GM12864 (cell line): ENCODE data around the gene RASSF3.

Experiments
- DNase-seq: peaks from one replicate; pipeline ENCODE4 v3.0.0-alpha.2; 2011; ENCODE audit warnings: low read depth
- H3K4me3 ChIP-seq: 2 replicates; pipeline ENCODE4 v1.5.1; 2011; ENCODE audit warnings: mild to moderate bottlenecking, low read depth, low read length, control low read depth
- TF ChIP-seq, protein P1 (sequence below): IDR thresholded peaks from 2 replicates; pipeline ENCODE4 v1.5.1; 2011; ENCODE audit warnings: low read depth, mild to moderate bottlenecking, moderate library complexity, low read length, control low read depth, inconsistent platforms; ENCODE audit errors: missing control alignments

RASSF3 gene

DNA sequence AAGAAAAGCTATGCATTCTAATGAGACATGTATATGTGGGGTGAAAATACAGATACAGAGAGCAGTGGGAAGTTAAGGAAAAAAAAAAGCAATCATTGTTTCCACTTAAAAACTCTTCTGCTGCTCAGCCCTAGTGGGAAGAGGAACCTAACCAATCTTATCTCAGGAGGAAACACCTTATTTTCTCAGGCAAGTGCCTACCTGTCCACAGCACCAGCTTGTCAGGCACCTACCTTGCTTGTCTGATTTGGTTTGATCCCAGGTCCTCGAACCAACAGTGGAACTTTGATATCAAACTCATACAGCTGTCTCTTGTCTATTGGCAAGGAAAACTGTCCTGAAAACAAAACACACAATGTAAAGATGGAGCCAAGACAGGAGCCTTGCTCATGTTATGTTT lies 126.5 kb downstream of the RASSF3 start:
- TF ChIP-seq, protein P1, sequence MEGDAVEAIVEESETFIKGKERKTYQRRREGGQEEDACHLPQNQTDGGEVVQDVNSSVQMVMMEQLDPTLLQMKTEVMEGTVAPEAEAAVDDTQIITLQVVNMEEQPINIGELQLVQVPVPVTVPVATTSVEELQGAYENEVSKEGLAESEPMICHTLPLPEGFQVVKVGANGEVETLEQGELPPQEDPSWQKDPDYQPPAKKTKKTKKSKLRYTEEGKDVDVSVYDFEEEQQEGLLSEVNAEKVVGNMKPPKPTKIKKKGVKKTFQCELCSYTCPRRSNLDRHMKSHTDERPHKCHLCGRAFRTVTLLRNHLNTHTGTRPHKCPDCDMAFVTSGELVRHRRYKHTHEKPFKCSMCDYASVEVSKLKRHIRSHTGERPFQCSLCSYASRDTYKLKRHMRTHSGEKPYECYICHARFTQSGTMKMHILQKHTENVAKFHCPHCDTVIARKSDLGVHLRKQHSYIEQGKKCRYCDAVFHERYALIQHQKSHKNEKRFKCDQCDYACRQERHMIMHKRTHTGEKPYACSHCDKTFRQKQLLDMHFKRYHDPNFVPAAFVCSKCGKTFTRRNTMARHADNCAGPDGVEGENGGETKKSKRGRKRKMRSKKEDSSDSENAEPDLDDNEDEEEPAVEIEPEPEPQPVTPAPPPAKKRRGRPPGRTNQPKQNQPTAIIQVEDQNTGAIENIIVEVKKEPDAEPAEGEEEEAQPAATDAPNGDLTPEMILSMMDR = no peak
- no peak for DNase-seq
- H3K4me3 ChIP-seq = no peak overlapping the region

DNA sequence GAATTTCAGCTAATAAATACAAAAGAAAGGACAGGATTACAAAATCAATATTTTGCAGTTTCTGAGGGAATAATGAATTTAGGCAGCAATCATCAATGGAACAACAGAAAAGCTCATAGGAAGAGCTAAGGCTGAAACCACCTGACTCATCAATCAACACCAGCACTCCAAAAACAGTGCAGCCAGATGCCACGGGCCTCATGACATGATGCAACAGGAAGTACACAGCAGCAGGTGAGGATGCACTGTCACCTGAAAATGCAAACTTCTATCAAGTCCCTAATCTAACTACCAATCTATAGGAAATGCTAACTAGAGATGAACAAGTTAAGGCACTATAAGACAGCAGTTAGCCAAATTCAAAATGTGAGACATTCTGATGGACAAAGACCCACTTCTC lies 127.2 kb downstream of the RASSF3 start:
- TF ChIP-seq, protein P1 = no peak
- H3K4me3 ChIP-seq = no peak overlapping the region
- DNase-seq = no peak

DNA sequence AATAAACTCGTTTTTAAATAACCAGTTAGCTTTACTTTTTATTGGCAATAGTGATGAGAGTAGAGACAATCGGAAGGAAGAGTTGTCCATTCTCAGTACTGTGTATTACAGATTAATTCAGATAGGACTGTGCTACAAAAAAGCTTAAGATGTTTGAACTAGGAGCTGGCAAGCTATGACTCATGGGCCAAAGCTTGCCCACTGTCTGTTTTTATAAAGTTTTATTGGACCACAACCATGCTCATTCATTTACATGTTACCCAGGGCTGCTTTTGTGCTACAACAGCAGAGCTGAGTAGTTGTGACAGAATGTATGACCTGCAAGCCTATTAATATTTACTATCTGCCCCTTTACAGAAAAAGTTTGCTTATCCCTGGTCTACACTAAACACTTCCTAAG lies 129.5 kb downstream of the RASSF3 start:
- DNase-seq = no peak
- TF ChIP-seq, protein P1 = no peak
- H3K4me3 ChIP-seq = no peak overlapping the region

DNA sequence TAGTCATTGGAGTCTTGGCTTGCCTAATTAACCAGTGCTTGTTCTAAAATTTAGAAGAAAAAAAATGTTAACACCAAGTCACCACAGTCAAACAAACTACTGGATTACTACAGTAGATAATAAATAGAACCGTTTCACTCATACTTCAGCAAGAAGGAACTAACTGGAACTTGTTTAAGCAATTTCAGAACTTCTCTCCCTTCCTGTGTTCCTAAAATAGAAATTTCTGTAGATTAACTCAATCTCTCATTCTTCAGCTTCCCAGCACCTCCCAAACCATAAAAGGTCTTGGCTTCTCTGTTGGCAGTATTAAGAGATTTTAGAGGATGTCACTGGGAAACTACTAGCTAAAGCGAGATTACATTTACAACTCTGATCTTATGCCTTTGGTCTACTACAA lies 130.4 kb downstream of the RASSF3 start:
- no peak overlapping the region for H3K4me3 ChIP-seq
- TF ChIP-seq, protein P1 = no peak
- no peak for DNase-seq

DNA sequence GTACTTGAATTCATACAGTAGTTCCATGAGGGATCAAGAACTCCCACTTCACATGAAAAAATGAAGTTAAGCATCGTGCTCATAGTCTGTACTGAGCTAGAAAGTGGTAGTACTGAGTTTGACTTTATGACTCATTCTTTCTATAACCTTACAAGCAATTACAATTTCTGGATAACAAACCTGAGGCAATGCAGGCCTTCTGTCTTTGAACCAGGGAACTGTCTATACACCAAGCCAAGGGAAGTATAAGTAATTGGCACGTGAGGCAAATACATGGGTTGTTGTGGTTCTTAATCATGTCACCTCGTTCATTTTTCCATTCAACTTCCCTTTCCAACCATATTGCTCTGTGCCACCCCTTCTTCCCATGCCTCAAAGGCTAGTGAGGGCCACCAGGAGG lies 132.1 kb downstream of the RASSF3 start:
- H3K4me3 ChIP-seq = no peak overlapping the region
- TF ChIP-seq, protein P1 = no peak
- DNase-seq = no peak

DNA sequence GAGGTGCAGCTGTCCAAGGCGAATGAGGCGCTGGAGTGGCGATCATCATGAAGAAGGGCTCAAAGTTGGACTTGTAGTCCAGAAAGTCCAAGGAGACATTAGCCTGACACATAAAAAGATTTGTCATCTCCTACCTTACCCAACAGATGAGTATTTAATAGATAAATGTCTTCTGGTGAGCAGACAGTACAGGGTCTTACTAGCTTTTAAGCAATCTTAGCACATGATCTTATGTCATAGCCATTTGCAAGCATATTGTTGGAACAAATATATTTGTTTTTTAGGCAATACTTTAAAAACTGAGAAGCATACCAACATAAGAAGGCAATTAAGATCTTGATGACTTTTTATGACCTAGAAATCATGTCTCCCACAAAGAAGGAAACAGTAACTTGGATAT lies 132.9 kb downstream of the RASSF3 start:
- TF ChIP-seq, protein P1 = no peak
- H3K4me3 ChIP-seq = no peak overlapping the region
- DNase-seq = no peak

DNA sequence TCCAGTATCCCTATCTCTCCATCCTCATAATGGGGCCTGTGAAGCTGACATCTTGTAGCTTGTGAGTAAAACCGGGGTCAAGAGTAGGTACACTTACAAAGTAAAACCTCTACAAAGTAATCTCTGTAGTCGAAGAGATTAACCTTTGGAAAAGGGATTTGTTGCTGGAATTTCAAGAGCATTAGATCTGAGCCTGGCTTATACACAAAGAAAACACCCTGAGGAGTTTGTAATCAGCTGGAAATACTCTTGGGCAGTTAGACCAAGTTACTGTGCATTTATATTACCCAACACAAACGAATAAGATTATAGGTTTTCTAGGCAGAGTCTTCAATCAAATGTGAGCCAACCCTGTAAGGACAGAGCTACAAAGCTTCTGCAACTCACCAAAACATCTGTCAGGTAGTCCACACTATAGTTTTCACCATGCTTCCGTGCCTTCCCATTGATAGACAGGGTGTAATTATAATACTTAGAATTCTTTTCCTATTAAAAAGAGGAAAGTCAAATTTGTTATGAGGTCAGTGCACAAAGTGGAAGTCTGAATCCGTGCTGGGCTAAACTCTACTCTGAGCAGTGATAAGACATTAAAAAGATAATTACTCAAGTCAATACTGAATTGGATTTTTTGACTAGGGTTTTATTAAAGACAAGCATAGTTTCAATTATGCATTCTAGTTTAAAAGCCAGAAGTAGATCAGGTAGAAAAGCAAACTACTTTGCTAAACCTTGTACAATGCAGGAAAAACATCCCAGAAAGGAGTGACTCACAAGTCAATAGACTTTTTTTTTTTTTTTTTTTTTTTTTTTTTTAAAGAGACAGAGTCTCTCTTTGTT lies 134.3 kb downstream of the RASSF3 start:
- no peak overlapping the region for H3K4me3 ChIP-seq
- TF ChIP-seq, protein P1 = no peak
- no peak for DNase-seq
